PC-9 (cell line): Measurements from ENCODE around the gene DNAH7.

Experiments used
- CTCF ChIP-seq: fragments of 200-600 bp; sonication (generic); conservative IDR thresholded peaks from 2 replicates; pipeline ENCODE4 v1.6.1; 2017; ENCODE audit warnings: mixed run types, antibody characterized with exemption, mild to moderate bottlenecking, moderate library complexity
- EZH2 ChIP-seq: fragments of 200-600 bp; sonication (generic); IDR thresholded peaks from 2 replicates; pipeline ENCODE4 v1.8.0; 2017; ENCODE audit warnings: antibody characterized with exemption, low read depth

- no peak for TF ChIP-seq CTCF
- TF ChIP-seq EZH2 = no peak
Measured at GRCh38 chr2:196099916-196100315, 31.3 kb upstream of the DNAH7 start.
